ENCODE measurements around the gene KLHL5.

DNA sequence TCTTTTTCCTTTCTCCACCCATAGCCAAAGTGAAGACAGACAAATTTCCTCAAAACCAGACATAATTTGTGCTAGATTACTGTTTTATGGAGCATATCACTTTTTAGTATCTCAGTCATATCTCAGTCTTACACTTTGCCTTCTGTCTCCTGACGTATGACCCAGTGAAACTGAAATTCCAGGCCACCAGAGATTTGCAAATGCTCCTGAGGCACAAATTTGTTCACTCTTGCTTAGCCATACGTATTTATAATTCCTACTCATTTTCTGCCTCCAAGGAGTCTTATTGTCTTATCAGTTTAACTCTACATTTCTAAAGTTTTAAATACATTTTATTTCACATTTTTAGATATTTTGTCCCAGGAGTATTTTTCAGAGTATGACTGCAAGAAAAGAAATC lies 39.8 kb upstream of the KLHL5 start:
- TF ChIP-seq CEBPB (IDR thresholded peaks at IDR 0.05) (no peak), CTCF (IDR thresholded peaks at IDR 0.05) (no peak), MAZ (IDR thresholded peaks at IDR 0.05; ENCODE audit: borderline replicate concordance, low read depth, low read length) (no peak), POLR2AphosphoS2 (conservative IDR thresholded peaks at IDR 0.05; ENCODE audit: low read length) (no peak), USF2 (IDR thresholded peaks at IDR 0.05) (no peak), PBX3 (IDR thresholded peaks at IDR 0.05) (no peak), BHLHE40 (IDR thresholded peaks at IDR 0.05; ENCODE audit: low read depth, low read length) (no peak), REST (IDR thresholded peaks at IDR 0.05) (no peak)
- TF ChIP-seq, protein P1, sequence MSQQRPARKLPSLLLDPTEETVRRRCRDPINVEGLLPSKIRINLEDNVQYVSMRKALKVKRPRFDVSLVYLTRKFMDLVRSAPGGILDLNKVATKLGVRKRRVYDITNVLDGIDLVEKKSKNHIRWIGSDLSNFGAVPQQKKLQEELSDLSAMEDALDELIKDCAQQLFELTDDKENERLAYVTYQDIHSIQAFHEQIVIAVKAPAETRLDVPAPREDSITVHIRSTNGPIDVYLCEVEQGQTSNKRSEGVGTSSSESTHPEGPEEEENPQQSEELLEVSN (IDR thresholded peaks at IDR 0.05; ENCODE audit: borderline replicate concordance, low read depth): no peak

Measured in A549 (cell line).